Breast epithelium (tissue), 4 donors: ENCODE measurements around the gene DDX46. TPM values are rescaled to one million over a fixed set of nuclear protein-coding genes. Genes with fewer than 3 reads are reported as not detected.

ENCODE experiments used
- DNase-seq, 2 donors: peaks; one replicate each; pipeline ENCODE4 v3.0.0-alpha.2; 2019; ENCODE audit warnings: low spot score in 2 of 2
- H3K27ac ChIP-seq, 2 donors: fragments of 200-600 bp; sonication (generic) in 1 of 2; one replicate each; pipeline ENCODE4 v1.5.1; 2016 to 2019; ENCODE audit warnings: mild to moderate bottlenecking in 1 of 2
- H3K27me3 ChIP-seq, 2 donors: fragments of 200-600 bp; sonication (generic) in 1 of 2; one replicate each; pipeline versions ENCODE4 v1.5.1 to v1.6.0; 2017 to 2019; ENCODE audit warnings: control low read depth in 1 of 2, mild to moderate bottlenecking in 1 of 2
- H3K36me3 ChIP-seq: fragments of 200-600 bp; one replicate; pipeline ENCODE4 v1.5.1; 2019
- H3K4me1 ChIP-seq, 2 donors: fragments of 200-600 bp; sonication (generic); one replicate each; pipeline ENCODE4 v1.5.1; 2016 to 2019; ENCODE audit warnings: control low read depth in 1 of 2
- H3K4me3 ChIP-seq, 3 donors: fragments of 200-600 bp; sonication (generic); 1 replicate in 2 of 3; 2 replicates in 1 of 3; pipeline ENCODE4 v1.5.1; 2016 to 2019; ENCODE audit warnings: mild to moderate bottlenecking in 3 of 3, moderate library complexity in 2 of 3
- H3K9me3 ChIP-seq, 2 donors: fragments of 200-600 bp; sonication (generic) in 1 of 2; one replicate each; pipeline ENCODE4 v1.5.1; 2016 to 2019; ENCODE audit warnings: control low read depth in 1 of 2
- CTCF ChIP-seq, 3 donors: fragments of 450-650 bp; IDR thresholded peaks; one replicate each; pipeline ENCODE4 v1.5.1; 2016 to 2017; ENCODE audit warnings: antibody characterized with exemption in 3 of 3, mild to moderate bottlenecking in 3 of 3, moderate library complexity in 3 of 3
- POLR2A ChIP-seq: fragments of 450-650 bp; IDR thresholded peaks from one replicate; pipeline ENCODE4 v1.6.1; 2016; ENCODE audit warnings: antibody characterized with exemption, mild to moderate bottlenecking, moderate library complexity
- POLR2AphosphoS5 ChIP-seq, 3 donors: sonication (generic); formaldehyde crosslinking; IDR thresholded peaks; one replicate each; pipeline ENCODE4 v1.6.1; 2017; ENCODE audit warnings: antibody characterized with exemption in 3 of 3
- intact Hi-C: fragments of 100-400 bp; cut with DNase I; formaldehyde crosslinking; loops from one replicate; pipeline ENCODE4 v1.15.1; 2023; ENCODE audit warnings: low total_unique reads
- total RNA-seq, 3 donors: library from RNA; depleted of rRNA; stranded (reverse); fragments of >200 nt; gene quantifications; one replicate each; pipeline ENCODE4 v1.1.0, GENCODE V29; 2016

DDX46 gene
- total RNA-seq, 3 donors from 2014 or later, result 37.8 to 62.6 (median 51.1) TPM

- intact Hi-C loops, result loop anchor here (5.0 kb wide), 1 partner anchor 450 kb away; no protein-coding TSS in a partner anchor
- no peak for DNase-seq
- no peaks in the 10 kb centered on the region for H3K4me1 ChIP-seq
- H3K27me3 ChIP-seq, result no peaks in the 10 kb centered on the region
- no peak overlapping the region for H3K4me3 ChIP-seq
- no peaks in the 10 kb centered on the region for H3K9me3 ChIP-seq
- no peak for TF ChIP-seq POLR2A
- TF ChIP-seq POLR2AphosphoS5 (IDR thresholded peaks at IDR 0.05), result no peak
- TF ChIP-seq CTCF (IDR thresholded peaks at IDR 0.05), result no peak
- H3K36me3 ChIP-seq, result peaks cover 5% of the 10 kb centered on the region
- H3K27ac ChIP-seq, result no peak overlapping the region
Observed at GRCh38 chr5:134787692-134788091, 29.1 kb downstream of the DDX46 start.

GRCh38 chr5:134791580-134791979 lies 33.0 kb downstream of the DDX46 start:
- H3K4me3 ChIP-seq, result no peak overlapping the region
- intact Hi-C loops, result no loop called here
- peaks cover 5% of the 10 kb centered on the region for H3K36me3 ChIP-seq
- H3K4me1 ChIP-seq, result no peaks in the 10 kb centered on the region
- no peaks in the 10 kb centered on the region for H3K9me3 ChIP-seq
- H3K27ac ChIP-seq, result no peak overlapping the region
- TF ChIP-seq POLR2A (no peak), POLR2AphosphoS5 (IDR thresholded peaks at IDR 0.05) (no peak), CTCF (IDR thresholded peaks at IDR 0.05) (no peak)
- no peak for DNase-seq
- no peaks in the 10 kb centered on the region for H3K27me3 ChIP-seq

GRCh38 chr5:134792286-134792685 lies 33.7 kb downstream of the DDX46 start:
- intact Hi-C loops, result no loop called here
- H3K9me3 ChIP-seq, result no peaks in the 10 kb centered on the region
- H3K27ac ChIP-seq, result no peak overlapping the region
- no peaks in the 10 kb centered on the region for H3K4me1 ChIP-seq
- no peak for TF ChIP-seq CTCF (IDR thresholded peaks at IDR 0.05)
- TF ChIP-seq POLR2AphosphoS5 (IDR thresholded peaks at IDR 0.05), result no peak
- no peak for TF ChIP-seq POLR2A
- H3K36me3 ChIP-seq, result peaks cover 5% of the 10 kb centered on the region
- H3K27me3 ChIP-seq, result no peaks in the 10 kb centered on the region
- no peak for DNase-seq
- no peak overlapping the region for H3K4me3 ChIP-seq

- peaks cover 5% of the 10 kb centered on the region for H3K36me3 ChIP-seq
- no peak overlapping the region for H3K27ac ChIP-seq
- no peaks in the 10 kb centered on the region for H3K4me1 ChIP-seq
- TF ChIP-seq POLR2A (no peak), POLR2AphosphoS5 (IDR thresholded peaks at IDR 0.05) (no peak), CTCF (IDR thresholded peaks at IDR 0.05) (no peak)
- H3K9me3 ChIP-seq, result no peaks in the 10 kb centered on the region
- no peak for DNase-seq
- no peaks in the 10 kb centered on the region for H3K27me3 ChIP-seq
- intact Hi-C loops, result no loop called here
- no peak overlapping the region for H3K4me3 ChIP-seq
Observed at GRCh38 chr5:134793111-134793510, 34.5 kb downstream of the DDX46 start.

- H3K9me3 ChIP-seq, result no peaks in the 10 kb centered on the region
Observed at GRCh38 chr5:134794082-134794481, 35.5 kb downstream of the DDX46 start.

More at GRCh38 chr5:134794082-134794481, 35.5 kb downstream of the DDX46 start:
- TF ChIP-seq POLR2AphosphoS5 (IDR thresholded peaks at IDR 0.05), result no peak
- TF ChIP-seq POLR2A, result no peak
- TF ChIP-seq CTCF (IDR thresholded peaks at IDR 0.05), result no peak
- no peaks in the 10 kb centered on the region for H3K4me1 ChIP-seq
- H3K36me3 ChIP-seq, result peaks cover 5% of the 10 kb centered on the region
- no peak overlapping the region for H3K27ac ChIP-seq
- DNase-seq, result no peak
- H3K4me3 ChIP-seq, result no peak overlapping the region
- intact Hi-C loops, result no loop called here
- no peaks in the 10 kb centered on the region for H3K27me3 ChIP-seq
